IPS-18c (cell line): ENCODE results near the gene PLA2G4A.

Experiments
- H3K4me3 ChIP-seq: 2 replicates; pipeline ENCODE4 v1.7.0; 2013; ENCODE audit warnings: low read depth, mild to moderate bottlenecking, low read length, moderate library complexity; ENCODE audit not compliant: insufficient read depth
- H3K9me3 ChIP-seq: one replicate; pipeline ENCODE4 v1.6.1; 2013; ENCODE audit warnings: mild to moderate bottlenecking, low read length, moderate library complexity; ENCODE audit not compliant: control insufficient read depth, insufficient read depth

PLA2G4A gene

DNA sequence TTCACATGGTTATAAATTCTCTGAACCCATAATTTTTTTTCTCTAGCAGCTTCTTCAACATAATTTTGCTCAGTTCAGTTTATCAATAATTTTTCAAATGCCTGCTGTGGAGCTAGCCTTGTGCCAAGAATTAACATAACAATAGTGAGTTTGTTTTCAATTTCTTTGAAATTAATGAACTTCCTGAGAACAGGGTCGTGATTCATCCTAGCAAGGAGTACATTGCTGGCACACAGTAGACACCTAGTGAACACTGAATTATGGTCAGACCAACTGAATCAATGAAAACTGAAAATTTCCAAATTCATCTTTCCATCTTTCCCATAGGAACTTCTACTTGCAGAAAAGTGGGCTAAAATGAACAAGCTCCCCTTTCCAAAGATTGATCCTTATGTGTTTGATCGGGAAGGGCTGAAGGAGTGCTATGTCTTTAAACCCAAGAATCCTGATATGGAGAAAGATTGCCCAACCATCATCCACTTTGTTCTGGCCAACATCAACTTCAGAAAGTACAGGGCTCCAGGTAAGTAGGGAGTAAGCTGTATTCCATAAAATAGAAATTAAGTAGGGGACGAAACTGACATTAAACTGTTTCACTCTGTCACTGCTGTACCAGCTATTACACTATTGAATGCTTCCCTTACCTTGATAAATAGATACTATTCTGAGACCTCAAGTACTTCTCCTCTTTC lies 148.7 kb downstream of the PLA2G4A start:
- Histone ChIP-seq H3K4me3 (no peak overlapping the region), H3K9me3 (no peaks in the 10 kb centered on the region)

DNA sequence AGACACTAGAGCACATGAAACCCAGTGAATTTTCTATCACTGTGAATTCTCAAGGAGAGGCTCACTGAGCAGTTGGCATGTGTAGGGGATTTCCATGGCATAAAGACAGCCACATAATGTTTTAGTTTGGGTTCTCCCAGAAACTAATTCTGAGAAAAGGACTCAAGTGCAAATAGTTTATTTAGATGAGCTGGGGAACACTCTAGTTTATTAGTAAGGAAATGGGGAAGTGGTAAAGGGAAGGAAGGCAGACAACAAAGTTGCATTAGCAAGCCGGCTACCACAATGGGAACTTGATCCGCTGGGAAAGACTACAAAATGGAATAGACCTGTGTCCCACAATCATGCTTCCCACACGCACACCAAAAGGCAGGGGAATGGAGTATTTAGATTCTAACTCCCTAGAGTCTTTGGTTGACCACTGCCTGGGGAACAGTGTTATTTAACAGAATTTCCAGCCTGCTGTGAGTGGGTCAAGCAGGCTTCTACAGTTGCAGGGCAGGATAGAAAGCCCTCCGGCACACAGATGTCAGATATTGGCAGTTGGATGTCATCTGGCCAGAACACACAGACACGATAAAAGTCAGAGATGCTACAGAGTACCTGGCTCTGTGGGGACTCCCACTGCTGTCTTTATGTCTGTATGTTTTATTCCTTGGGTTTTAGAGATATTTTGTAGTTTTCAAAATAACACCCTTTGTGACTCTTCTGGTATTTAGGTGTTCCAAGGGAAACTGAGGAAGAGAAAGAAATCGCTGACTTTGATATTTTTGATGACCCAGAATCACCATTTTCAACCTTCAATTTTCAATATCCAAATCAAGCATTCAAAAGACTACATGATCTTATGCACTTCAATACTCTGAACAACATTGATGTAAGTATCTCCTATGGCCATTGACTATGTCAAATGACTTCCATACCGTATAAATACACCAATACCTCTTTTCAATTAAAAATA lies 150.1 kb downstream of the PLA2G4A start:
- Histone ChIP-seq H3K4me3 (no peak overlapping the region), H3K9me3 (no peaks in the 10 kb centered on the region)

DNA sequence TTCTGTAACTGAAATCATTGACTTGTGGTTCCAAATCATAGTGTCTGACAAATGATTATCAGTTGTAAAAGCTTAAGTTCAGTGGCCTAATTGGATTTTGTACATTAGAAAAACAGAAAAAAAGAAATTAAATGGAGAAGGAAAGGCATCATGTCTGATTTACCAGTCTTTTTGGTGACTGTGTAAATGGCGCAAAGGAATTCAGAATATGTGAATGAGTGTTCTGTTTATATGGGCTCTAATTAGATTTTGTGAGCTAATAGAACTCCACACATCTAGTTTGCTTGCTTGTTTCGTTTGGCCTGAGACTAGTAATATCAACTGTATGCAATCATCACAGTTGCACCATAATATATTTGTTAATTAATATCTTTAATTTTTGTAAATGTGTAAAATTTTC lies 151.7 kb downstream of the PLA2G4A start:
- no peaks in the 10 kb centered on the region for H3K9me3 ChIP-seq
- no peak overlapping the region for H3K4me3 ChIP-seq

DNA sequence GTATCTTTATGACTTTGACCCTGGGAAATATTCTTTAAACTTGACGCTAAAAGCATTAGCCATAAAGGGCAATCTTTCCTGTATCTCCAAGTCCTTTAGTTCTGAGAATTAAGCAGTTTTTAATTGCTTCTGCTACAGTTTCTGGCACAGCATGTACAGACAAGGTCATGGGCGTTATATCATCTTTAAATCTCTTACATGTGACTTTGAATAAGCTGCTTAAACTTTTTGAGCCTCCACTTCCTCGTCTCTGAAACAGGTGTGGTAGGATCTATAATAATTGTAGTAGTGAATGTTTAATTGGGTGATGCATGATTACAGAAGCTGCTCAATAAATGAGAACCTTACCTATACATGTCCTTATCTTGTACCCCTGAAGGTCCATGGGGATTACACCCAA lies 153.4 kb downstream of the PLA2G4A start:
- H3K9me3 ChIP-seq = no peaks in the 10 kb centered on the region
- no peak overlapping the region for H3K4me3 ChIP-seq

DNA sequence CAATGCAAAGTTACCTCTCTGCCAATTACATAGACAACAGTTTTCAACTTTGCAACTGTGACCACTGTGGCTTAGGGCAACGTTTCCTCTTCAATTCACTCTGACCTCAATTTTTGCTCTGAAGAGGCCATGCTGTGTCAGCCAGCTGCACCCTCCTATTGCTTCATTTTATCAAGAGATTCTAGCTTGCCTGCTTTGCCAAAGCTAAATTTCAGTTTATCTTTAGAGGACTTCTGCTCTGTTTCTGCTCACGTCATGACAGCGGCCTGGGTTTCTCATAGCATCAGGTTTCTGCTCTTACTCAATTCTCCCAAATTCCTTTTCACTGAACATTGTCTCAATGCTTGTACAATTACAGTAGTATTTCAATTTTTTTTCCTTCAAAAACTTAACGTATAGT lies 154.6 kb downstream of the PLA2G4A start:
- Histone ChIP-seq H3K9me3 (no peaks in the 10 kb centered on the region), H3K4me3 (no peak overlapping the region)

DNA sequence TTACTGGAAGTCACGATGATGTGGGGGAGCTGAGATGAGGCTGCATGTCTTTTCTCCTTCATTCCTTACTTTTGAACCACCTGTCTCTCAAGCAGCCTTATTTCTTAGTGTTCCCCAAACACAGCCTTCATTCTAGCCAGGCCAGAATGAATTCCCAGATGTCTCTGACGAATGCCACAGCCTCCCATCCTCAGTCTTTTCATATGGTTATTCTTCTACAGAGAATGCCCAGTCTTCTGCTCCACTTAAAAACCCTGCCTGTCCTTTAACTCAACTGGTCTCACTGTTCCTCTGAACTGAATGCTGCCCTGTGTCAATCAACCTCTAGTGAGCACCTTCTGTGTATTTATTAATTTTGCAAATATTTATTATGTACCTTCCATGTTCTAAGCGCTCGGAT lies 156.2 kb downstream of the PLA2G4A start:
- no peaks in the 10 kb centered on the region for H3K9me3 ChIP-seq
- H3K4me3 ChIP-seq = no peak overlapping the region

DNA sequence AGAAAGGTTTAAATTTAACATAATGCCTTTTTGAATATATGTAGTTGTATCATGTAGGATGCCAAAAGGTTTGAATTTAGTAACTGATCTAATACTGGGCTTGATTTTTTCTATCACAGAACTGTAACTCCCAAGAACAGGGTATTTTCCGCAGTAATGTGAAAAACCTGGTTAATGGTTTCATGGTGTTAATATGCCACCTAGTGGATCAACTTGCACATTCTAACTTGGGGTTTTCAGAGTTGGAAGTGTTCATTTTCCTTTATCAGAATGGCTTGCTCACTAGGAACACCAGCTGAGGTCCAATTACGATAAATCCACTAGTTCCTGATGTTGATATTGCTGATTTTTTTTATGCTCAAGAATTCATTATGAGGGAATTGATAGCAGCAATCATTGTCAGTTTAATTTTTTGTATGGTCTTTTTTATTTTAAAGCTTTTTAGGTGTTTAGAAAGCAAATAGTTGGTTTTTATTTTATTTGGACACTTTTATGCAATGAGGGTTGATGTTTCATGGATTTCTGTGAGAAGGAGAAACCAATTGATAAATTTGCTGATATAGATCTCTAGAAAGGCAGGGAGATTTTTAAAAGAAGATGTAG lies 157.2 kb downstream of the PLA2G4A start:
- Histone ChIP-seq H3K4me3 (no peak overlapping the region), H3K9me3 (no peaks in the 10 kb centered on the region)

DNA sequence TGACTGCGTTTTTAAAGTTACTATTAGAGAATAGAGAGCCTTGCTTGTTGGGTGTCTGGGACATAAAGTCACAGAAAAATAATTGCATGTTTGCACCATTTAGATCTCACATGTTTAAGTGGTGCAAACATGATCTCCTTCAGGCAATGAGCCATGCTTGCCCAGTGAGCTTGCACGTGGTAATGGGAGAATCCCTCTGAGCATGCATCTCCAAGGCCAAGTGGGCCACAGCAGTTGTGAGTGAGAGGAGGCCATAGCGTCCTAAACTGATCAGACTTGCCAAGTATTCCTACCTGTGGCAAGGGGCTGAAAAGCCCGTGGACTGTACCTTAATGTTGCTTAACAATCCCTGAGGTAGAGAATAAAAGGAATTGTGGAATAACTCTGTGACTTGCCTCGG lies 158.3 kb downstream of the PLA2G4A start:
- Histone ChIP-seq H3K4me3 (no peak overlapping the region), H3K9me3 (no peaks in the 10 kb centered on the region)

DNA sequence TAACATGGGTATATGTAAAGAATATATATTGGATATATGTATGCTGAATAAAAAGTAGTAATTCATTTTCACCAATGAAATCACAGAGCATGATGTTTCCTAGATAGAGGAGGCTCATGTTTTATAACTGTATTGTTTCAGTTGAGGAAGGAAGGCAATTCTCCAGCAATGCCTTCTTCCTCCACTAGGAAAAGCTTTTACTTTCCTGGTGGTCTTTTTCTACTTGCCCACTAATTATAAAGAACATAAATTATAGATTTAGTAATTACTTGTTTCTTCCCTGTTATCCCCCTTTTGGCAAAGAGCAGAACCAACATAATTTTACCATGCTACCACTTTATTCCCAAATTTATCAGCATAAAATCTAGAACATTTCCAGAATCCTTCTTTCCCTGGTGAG lies 159.0 kb downstream of the PLA2G4A start:
- no peaks in the 10 kb centered on the region for H3K9me3 ChIP-seq
- H3K4me3 ChIP-seq = no peak overlapping the region

DNA sequence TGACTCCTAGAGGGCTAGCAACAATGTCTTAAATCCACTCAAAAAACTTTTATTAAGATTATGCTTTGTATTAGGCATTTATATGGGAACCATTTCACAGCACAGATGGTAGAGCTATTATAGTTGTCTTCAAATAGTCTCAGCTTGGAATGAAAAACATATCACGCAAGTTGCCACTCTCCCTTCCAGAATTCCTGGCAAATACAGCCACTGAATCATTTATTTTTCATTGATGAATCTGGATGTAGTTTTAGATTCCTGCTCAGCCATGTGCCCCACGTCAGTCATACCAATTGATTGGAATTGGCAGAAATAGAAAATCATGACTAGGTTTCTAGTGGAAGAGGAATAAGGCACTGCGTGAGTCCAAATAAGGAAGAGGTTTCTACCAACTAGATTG lies 165.2 kb downstream of the PLA2G4A start:
- H3K9me3 ChIP-seq = no peaks in the 10 kb centered on the region
- H3K4me3 ChIP-seq = no peak overlapping the region

DNA sequence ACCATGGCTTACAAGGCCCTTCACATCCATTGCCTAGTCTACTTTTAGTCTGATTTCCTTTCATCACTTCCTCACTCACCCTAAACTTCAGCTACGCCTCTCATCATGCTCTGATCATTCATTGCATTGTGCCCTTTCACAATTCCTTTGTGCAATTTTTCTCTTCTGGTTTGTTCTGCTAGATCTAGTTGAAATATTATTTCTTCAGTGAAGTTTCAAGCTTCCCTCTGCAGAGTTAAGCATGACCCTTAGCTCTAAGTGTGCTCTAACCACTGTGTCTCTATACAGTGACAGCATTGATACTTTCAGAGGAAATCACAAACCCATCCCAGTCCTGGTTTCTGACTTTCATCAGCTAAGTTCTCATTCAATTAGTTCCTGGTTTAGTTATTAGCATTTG lies 166.1 kb downstream of the PLA2G4A start:
- Histone ChIP-seq H3K4me3 (no peak overlapping the region), H3K9me3 (no peaks in the 10 kb centered on the region)

DNA sequence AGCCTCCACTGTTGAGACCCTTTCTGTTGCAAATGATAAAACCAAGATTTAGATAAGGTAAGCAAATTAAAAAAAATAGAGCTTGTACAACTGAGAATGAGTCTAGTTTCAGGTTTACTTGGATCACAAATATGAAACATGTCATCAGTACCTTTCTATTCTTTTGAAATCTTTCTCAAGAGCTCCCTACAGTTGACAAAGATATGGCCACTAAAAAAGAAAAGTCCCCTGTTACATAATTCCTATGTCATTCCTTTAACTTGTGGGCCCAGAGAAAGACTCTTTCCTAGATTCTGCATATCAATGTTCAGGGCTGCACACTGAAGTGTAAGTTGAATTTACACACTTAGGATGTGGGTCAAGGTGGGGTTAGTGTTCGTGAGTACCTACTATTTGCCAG lies 168.1 kb downstream of the PLA2G4A start:
- Histone ChIP-seq H3K9me3 (no peaks in the 10 kb centered on the region), H3K4me3 (no peak overlapping the region)

DNA sequence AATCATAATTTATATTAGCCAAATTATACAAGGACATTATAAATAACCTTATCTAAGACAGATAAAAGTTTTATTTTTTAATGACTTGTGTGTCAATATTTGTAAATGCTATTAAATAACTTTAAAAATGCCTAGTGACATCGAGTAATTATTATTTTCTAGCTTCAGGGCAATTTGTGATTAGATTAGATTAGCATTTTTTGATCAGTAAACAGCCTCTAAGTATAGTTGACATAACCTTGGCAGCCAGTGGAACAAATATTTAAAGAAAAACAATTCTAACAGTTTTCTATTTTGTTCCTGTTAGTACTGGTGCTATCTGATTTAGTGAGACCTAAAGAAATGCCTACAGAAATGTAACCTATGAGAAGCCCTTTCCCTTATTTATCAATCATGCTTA lies 169.1 kb downstream of the PLA2G4A start:
- peaks cover 2% of the 10 kb centered on the region for H3K9me3 ChIP-seq
- H3K4me3 ChIP-seq = no peak overlapping the region

DNA sequence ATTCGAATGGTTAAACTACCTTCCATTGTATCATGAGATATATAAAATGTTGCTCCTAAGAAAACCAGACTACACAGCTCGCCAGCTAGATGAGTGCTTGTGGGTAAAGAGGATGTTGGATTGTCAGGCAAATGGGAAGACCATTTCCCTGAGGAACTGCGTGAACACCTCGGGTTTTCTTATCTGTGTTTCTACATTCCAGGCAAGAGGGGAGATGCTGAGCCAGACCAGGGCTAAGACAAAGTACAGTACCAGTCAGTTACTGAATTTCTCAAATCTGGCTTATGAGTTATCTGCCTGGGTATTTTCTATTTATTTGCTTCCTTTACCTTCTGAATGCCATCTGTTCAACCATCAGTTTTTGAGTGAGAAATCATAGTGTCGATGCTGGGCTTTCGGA lies 170.8 kb downstream of the PLA2G4A start:
- H3K9me3 ChIP-seq = peaks cover 2% of the 10 kb centered on the region
- no peak overlapping the region for H3K4me3 ChIP-seq

DNA sequence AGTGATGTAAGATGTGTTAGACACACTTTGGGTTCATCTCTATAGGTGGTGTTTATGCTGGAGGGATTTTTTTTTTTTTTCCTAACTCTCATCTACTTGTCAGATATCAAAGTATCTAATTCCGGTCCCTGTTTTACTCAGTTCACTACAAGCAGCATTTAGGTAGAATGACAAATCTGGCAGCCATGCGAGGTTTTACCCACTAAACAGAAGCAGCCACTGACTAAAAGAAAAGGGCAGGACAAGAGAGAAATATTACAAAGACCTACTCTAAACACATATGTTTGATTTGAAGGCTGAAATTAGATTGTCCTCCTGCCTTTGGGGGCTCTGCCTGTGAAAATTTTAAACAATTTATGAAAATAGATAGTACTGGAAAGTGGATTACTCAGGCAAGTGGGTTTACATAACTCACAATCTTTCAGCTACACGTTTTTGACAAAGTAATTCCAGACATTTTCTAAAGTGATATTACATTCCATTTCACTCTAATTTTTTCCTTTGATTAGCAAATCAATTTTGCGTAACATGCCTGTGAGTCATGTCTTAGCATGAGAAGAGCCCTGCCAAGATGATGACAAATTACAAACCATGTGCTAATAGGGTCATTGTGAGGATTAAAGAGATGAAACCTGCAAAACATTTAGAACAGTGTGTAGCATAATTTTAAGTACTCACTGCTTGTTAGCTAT lies 172.6 kb downstream of the PLA2G4A start:
- H3K9me3 ChIP-seq = peaks cover 2% of the 10 kb centered on the region
- no peak overlapping the region for H3K4me3 ChIP-seq

DNA sequence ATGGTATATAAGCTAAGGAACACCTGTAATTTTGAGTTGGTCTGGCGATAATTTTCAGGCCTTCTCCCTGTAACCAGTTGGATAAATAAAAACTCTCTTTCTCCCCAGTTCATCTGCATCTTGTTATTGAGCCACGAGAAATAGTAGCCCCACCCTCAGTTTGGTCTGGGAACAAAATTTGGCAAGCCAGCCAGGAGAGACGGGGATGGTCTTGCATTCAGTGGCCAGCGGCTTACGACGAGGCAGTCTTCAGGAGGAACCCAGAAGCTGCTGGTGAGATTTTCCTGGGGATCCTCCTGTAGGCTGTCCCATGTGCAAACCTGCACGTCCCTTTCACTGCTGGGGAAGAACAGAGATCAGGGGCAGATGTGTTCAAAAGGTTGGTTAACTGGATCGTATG lies 174.6 kb downstream of the PLA2G4A start:
- Histone ChIP-seq H3K9me3 (peaks cover 2% of the 10 kb centered on the region), H3K4me3 (no peak overlapping the region)

DNA sequence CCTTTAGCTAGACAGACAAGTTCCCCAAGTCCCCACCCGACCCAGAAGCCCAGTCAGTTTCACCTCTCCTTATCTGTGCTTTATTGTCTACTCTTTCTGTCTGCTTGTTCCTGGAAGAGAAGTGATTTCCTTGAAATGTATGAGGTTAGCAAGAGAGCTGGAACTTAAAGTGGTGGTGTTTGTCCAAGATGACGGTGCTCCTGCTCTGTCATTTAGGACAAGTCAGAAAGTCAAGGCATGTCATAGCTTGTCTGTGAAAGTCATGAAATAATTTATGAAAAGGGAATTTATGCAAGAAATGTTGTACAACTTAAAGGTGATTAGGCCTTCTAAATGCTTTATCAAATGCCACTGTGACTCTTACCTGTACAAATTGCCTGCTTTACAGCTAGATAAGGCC lies 178.1 kb downstream of the PLA2G4A start:
- H3K9me3 ChIP-seq = peaks cover 5% of the 10 kb centered on the region
- H3K4me3 ChIP-seq = no peak overlapping the region
